Keratinocyte (primary cell): ENCODE measurements around the gene DNAJC7.

Experiments used
- CTCF ChIP-seq, 3 experiments: IDR thresholded peaks in 1 of 3; conservative IDR thresholded peaks in 1 of 3; optimal IDR thresholded peaks in 1 of 3; 2 replicates in 2 of 3; 3 replicates in 1 of 3; pipeline versions ENCODE3 to v1.5.1; 2011; ENCODE audit warnings: low read length in 3 of 3, mild to moderate bottlenecking in 3 of 3, moderate library complexity in 2 of 3, control low read depth in 1 of 3, inconsistent platforms in 1 of 3; ENCODE audit not compliant: insufficient read depth in 2 of 3; ENCODE audit errors: extremely low read depth in 1 of 3
- EZH2 ChIP-seq: IDR thresholded peaks from one replicate; pipeline ENCODE4 v1.6.1; 2012; ENCODE audit warnings: inconsistent platforms, mild to moderate bottlenecking, low read length, moderate library complexity

GRCh38 chr17:41941168-41941567 lies 76.1 kb downstream of the DNAJC7 start:
- TF ChIP-seq CTCF (optimal IDR thresholded peaks at IDR 0.05 in 1 of 3, IDR thresholded peaks at IDR 0.05 in 1 of 3, conservative IDR thresholded peaks at IDR 0.05 in 1 of 3; ENCODE audit: extremely low read depth in 1 of 3, insufficient read depth in 2 of 3, low read length in 3 of 3): no peak
- TF ChIP-seq EZH2: no peak
